ENCODE measurements around the gene ALS2.

GRCh38 chr2:201754717-201755415 is 25.9 kb downstream of the ALS2 start:
- TF ChIP-seq CTCF (IDR thresholded peaks at IDR 0.05; ENCODE audit: insufficient read depth, low read length) (no peak), POLR2AphosphoS5 (IDR thresholded peaks at IDR 0.05; ENCODE audit: low read depth) (no peak), REST (IDR thresholded peaks at IDR 0.05; ENCODE audit: insufficient replicate concordance, low read depth) (no peak), SPI1 (IDR thresholded peaks at IDR 0.05; ENCODE audit: borderline replicate concordance, low read depth) (no peak), GABPA (IDR thresholded peaks at IDR 0.05; ENCODE audit: low read depth) (no peak)
